A673 (cell line): Measurements from ENCODE around the gene CHRNA5.

Source experiments
- EZH2 ChIP-seq: fragments of 200-600 bp; sonication (generic); IDR thresholded peaks from 2 replicates; pipeline ENCODE4 v1.6.1; 2017; ENCODE audit warnings: borderline replicate concordance, low read depth, mild to moderate bottlenecking, mixed read lengths, antibody characterized with exemption, low read length; ENCODE audit not compliant: poor library complexity, severe bottlenecking
- TF ChIP-seq, protein P1 (sequence below): fragments of 300-800, 200-600 bp; sonication (generic); conservative IDR thresholded peaks from 2 replicates; pipeline ENCODE4 v1.5.1; 2017; ENCODE audit warnings: low read depth, mild to moderate bottlenecking, antibody characterized with exemption, low read length, moderate library complexity, mixed read lengths

DNA sequence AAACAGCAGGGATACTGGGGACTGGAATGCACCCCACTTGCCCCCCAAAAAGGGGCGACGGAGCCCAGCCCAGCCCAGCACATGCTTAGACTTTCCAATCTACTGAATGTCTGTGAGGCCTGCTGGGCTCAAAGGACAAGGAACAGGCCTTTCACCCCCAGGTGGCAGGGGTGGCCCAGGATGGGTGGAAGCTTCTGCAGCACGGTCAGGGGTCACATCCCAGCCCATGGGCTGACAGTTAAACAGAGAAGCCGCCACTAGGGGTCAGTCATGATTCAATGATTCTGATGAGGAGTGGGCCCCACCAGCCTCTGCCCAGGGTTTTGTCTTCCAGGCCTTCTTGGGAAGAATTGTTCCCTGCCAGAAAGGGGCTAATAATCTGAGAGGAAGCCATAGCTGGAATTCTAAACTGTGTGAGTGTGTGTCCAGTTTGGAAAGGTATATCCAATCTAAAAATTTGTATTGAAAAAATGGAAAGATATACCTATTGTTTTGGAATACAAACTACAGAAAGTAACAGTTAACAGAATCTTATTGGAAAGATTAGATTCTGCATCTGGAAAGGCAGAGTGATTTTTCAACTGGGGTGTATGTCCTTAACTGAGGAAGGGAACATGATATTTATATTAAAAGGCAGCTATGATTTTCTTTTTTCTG, 73.5 kb downstream of the CHRNA5 start:
- TF ChIP-seq, protein P1, sequence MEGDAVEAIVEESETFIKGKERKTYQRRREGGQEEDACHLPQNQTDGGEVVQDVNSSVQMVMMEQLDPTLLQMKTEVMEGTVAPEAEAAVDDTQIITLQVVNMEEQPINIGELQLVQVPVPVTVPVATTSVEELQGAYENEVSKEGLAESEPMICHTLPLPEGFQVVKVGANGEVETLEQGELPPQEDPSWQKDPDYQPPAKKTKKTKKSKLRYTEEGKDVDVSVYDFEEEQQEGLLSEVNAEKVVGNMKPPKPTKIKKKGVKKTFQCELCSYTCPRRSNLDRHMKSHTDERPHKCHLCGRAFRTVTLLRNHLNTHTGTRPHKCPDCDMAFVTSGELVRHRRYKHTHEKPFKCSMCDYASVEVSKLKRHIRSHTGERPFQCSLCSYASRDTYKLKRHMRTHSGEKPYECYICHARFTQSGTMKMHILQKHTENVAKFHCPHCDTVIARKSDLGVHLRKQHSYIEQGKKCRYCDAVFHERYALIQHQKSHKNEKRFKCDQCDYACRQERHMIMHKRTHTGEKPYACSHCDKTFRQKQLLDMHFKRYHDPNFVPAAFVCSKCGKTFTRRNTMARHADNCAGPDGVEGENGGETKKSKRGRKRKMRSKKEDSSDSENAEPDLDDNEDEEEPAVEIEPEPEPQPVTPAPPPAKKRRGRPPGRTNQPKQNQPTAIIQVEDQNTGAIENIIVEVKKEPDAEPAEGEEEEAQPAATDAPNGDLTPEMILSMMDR = peak; percentile 71
- TF ChIP-seq EZH2 = no peak
